Naive thymus-derived CD8-positive, alpha-beta T cell (primary cell): ENCODE results near the gene EGR1. TPM values are rescaled to one million over a fixed set of nuclear protein-coding genes. Genes with fewer than 3 reads are reported as not detected.

ENCODE experiments used
- ATAC-seq, 2 donors: fragments of 150-1000 bp; cut with Tn5 transposase in 1 of 2; sonication (Bioruptor Pico), chemical (Tn5 transposase) in 1 of 2; 1 replicate in 1 of 2; 2 replicates in 1 of 2; pipeline ENCODE4 v1.10.0; 2021; ENCODE audit warnings: mild to moderate bottlenecking in 2 of 2, moderate library complexity in 2 of 2
- POLR2A ChIA-PET: fragments of 350-600 bp; sonication (Branson Sonifier 250); formaldehyde crosslinking; loops from one replicate; lab custom pipeline; 2021; ENCODE audit warnings: antibody characterized with exemption; lab: Charles Lee
- DNase-seq, 10 donors: peaks; one replicate each; pipeline versions ENCODE4 v3.0.0 to v3.0.0-alpha.2; 2020 to 2022
- H3K27ac Mint-ChIP-seq, 10 donors: one replicate each; pipeline ENCODE4 v1.8.0; 2020 to 2022; ENCODE audit warnings: mild to moderate bottlenecking in 10 of 10, mixed read lengths in 10 of 10, moderate library complexity in 4 of 10, inconsistent platforms in 1 of 10
- H3K27me3 Mint-ChIP-seq, 5 donors: one replicate each; pipeline ENCODE4 v1.8.0; 2021 to 2022; ENCODE audit warnings: mixed read lengths in 5 of 5
- H3K36me3 Mint-ChIP-seq, 3 donors: one replicate each; pipeline ENCODE4 v1.8.0; 2020 to 2022; ENCODE audit warnings: mixed read lengths in 3 of 3, mild to moderate bottlenecking in 2 of 3, inconsistent platforms in 1 of 3
- H3K4me1 Mint-ChIP-seq, 4 donors: one replicate each; pipeline ENCODE4 v1.8.0; 2021 to 2022; ENCODE audit warnings: mixed read lengths in 4 of 4
- H3K4me3 Mint-ChIP-seq, 10 donors: one replicate each; pipeline ENCODE4 v1.8.0; 2020 to 2022; ENCODE audit warnings: mild to moderate bottlenecking in 10 of 10, mixed read lengths in 10 of 10, moderate library complexity in 6 of 10, inconsistent platforms in 1 of 10
- H3K9me3 Mint-ChIP-seq, 9 donors: one replicate each; pipeline ENCODE4 v1.8.0; 2020 to 2022; ENCODE audit warnings: mixed read lengths in 9 of 9, mild to moderate bottlenecking in 3 of 9, inconsistent platforms in 1 of 9, moderate library complexity in 1 of 9
- polyA plus RNA-seq, 3 donors: library from polyadenylated mRNA; unstranded; fragments of 300-500 nt; fragmentation: Illumina TruSeq; gene quantifications; one replicate each; pipeline ENCODE4 v1.2.3, GENCODE V29; 2021
- total RNA-seq, 8 experiments: library from RNA in 2 of 8; stranded (reverse) in 2 of 8; gene quantifications; one replicate each; pipeline ENCODE4 v1.2.3 and lab custom pipeline; 2021 to 2026

EGR1 gene
- total and polyA plus RNA-seq, 5 experiments from 2014 or later = 0.36 to 2.2 (median 1.2) TPM; not detected in 1

DNA sequence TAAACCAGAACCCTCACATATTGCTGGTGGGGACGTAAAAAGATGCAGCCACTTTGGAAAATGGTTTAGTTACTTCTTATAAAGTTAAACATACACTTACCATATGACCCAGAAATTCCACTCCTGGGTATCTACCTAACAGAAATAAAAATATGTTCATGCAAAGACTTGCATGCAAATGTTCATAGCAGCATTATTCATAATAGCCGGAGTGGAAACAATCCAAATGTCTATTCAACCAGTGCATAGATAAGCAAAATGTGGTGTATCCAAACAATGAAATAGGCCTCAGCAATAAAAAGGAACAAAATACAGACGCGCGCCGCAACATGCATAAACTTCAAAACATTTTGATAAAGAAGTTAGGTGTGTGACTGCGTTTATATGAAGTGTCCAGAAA, 11.6 kb downstream of the EGR1 start:
- Mint-ChIP-seq H3K9me3 (no peaks in the 10 kb centered on the region), H3K4me3 (no peak overlapping the region), H3K27ac (no peak overlapping the region), H3K36me3 (no peaks in the 10 kb centered on the region), H3K27me3 (peaks cover 0 to 17% (median 8%) of the 10 kb centered on the region in 5 donors), H3K4me1 (no peaks in the 10 kb centered on the region)
- POLR2A ChIA-PET = no interaction called here
- no peak for DNase-seq
- no peak for ATAC-seq

DNA sequence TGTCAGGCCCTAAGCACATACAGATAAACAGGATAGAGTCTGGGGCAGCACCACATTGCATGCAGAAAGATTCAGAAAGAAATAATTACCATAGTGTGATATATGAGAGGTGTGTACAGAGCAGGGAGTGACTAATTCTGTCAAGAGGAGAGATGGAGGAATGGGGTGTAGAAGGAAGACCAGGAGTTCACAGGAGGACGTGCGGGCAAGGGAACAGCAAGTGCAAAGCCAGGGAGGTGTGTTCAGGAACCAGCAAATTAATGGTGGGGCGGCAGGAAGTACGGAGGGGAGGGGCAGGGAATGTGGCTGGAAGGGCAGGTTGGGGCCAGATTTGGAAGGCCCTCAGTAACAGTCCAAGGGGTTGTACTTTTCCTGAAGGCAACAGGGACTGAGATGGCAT, 17.4 kb downstream of the EGR1 start:
- Mint-ChIP-seq H3K36me3 (no peaks in the 10 kb centered on the region), H3K27ac (no peak overlapping the region), H3K27me3 (peaks cover 0 to 5% (median 3%) of the 10 kb centered on the region in 5 donors), H3K4me3 (no peak overlapping the region), H3K4me1 (no peaks in the 10 kb centered on the region), H3K9me3 (no peaks in the 10 kb centered on the region)
- ATAC-seq (no peak), DNase-seq (no peak)
- POLR2A ChIA-PET = interaction anchor here (0.5 kb wide), 1 partner anchor 10 kb away, joined by 3 read pairs; no protein-coding TSS in a partner anchor

DNA sequence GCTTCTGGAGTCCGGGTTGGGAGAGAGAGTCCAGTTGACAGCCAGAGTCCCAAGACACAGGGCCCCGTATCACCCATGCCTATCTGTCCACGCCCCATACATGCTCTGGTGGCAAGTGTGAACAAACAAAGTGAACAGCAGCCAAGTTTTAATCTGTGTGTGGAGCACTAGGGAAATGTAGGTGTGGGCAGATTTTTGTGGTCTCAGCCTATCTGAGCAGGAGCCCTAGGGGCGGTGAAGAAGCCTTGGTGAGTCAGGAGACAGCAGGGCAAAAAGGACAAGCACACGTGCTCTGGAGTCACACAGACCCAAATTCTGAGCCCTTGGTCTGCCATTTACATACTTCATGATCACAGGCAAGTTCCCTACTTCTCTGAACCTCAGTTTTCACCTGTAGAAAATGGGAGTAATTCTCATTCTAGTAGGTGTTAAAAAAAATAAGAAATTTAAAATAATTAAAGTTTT, 23.2 kb downstream of the EGR1 start:
- peaks cover 5 to 16% (median 14%) of the 10 kb centered on the region in 4 donors for H3K4me1 Mint-ChIP-seq
- ATAC-seq (no peak), DNase-seq (no peak)
- POLR2A ChIA-PET = no interaction called here
- no peak overlapping the region for H3K4me3 Mint-ChIP-seq
- no peaks in the 10 kb centered on the region for H3K36me3 Mint-ChIP-seq
- H3K9me3 Mint-ChIP-seq = no peaks in the 10 kb centered on the region
- H3K27ac Mint-ChIP-seq = no peak overlapping the region
- peaks cover 3 to 17% (median 14%) of the 10 kb centered on the region in 5 donors for H3K27me3 Mint-ChIP-seq

DNA sequence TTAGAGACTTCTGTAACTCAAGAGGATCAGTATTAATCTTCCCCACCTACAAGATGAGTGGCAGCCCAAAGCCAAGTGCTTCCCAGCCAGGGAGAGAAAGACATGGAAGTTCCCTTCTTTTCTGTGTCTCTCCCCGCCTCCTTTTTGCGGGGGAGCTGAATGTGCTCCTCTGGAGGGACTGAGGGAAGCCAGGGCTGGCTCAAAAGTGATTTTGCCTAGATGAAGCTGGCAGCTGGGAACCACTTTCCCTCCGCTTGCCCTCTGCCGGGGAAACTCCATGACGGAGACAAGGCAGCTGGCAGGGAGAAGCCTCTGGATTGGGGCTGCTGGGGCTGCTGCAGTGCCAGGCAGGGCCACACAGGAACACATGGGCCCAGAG, 24.4 kb downstream of the EGR1 start:
- POLR2A ChIA-PET = interaction anchor here (2.5 kb wide), 1 partner anchor 24 kb away, joined by 12 read pairs; the partner anchor contains the start of gene EGR1
- peaks cover 3 to 17% (median 14%) of the 10 kb centered on the region in 5 donors for H3K27me3 Mint-ChIP-seq
- DNase-seq (no peak), ATAC-seq (no peak)
- H3K9me3 Mint-ChIP-seq = no peaks in the 10 kb centered on the region
- peaks cover 5 to 16% (median 14%) of the 10 kb centered on the region in 4 donors for H3K4me1 Mint-ChIP-seq
- no peaks in the 10 kb centered on the region for H3K36me3 Mint-ChIP-seq
- H3K4me3 Mint-ChIP-seq = no peak overlapping the region
- no peak overlapping the region for H3K27ac Mint-ChIP-seq

DNA sequence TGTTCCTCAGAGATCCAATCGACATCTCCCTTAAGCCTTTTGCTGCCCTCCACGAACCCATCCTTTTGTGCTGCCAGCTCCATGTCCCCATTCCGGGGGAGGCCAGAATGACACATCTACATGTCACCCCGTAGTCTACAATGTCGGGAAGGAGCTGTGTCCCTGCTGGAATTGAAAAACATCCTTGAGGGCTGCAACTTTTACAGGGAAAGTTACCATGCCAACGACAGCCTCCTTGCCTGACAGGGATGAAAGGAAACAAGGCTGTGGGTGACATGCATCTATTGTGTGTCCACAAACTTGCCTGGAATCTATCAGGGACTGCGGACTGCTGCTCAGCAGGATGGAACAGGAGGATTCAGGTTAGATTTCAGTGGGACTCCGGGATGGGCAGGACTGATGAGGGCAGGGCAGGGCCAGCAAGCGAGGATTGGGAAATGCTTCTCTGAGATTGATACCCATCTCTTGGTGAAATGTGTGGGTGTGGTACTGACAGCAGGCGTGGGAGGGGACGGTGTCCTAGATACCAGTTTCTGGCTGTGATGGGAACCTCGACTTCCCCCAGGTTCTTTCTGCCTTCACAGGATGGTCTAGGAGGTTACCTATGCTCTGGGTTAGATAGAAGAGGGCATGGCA, 25.5 kb downstream of the EGR1 start:
- Mint-ChIP-seq H3K4me3 (peak overlapping the region in 9 of 10 donors; percentile 9 to 69 (median 62)), H3K9me3 (no peaks in the 10 kb centered on the region), H3K27ac (peak overlapping the region in 1 of 10 donors; percentile 14), H3K36me3 (no peaks in the 10 kb centered on the region), H3K27me3 (peaks cover 3 to 17% (median 16%) of the 10 kb centered on the region in 5 donors), H3K4me1 (peaks cover 5 to 16% (median 14%) of the 10 kb centered on the region in 4 donors)
- ATAC-seq = no peak
- POLR2A ChIA-PET = interaction anchor here (0.5 to 2.5 kb wide), 2 partner anchors 11 to 25 kb away, joined by 4 to 12 read pairs; partner anchors contain the start of gene EGR1
- no peak for DNase-seq

DNA sequence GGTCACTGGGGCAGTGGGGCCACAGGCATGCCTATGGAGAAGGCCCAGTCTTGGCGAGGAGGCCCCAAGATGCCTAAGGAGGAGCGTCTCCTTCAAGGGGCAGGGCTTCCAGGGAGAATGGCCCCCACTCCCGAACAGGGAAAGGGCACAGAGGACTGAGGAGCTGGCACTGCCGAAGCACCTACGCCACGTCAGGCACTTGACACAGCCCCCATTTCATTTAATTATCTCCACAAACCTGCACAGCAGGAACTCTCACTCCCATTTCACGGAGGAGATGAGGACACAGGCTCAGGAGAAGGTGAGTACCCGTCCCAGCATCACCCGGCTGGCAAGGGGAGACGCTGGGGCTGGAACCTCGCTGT, 26.0 kb downstream of the EGR1 start:
- H3K4me3 Mint-ChIP-seq = peak overlapping the region in 8 of 10 donors; percentile 36 to 70 (median 62)
- DNase-seq (no peak), ATAC-seq (no peak)
- H3K27me3 Mint-ChIP-seq = peaks cover 3 to 17% (median 16%) of the 10 kb centered on the region in 5 donors
- H3K9me3 Mint-ChIP-seq = no peaks in the 10 kb centered on the region
- peaks cover 5 to 16% (median 14%) of the 10 kb centered on the region in 4 donors for H3K4me1 Mint-ChIP-seq
- no peak overlapping the region for H3K27ac Mint-ChIP-seq
- no peaks in the 10 kb centered on the region for H3K36me3 Mint-ChIP-seq
- POLR2A ChIA-PET = interaction anchor here (2.5 kb wide), 1 partner anchor 26 kb away, joined by 12 read pairs; the partner anchor contains the start of gene EGR1

DNA sequence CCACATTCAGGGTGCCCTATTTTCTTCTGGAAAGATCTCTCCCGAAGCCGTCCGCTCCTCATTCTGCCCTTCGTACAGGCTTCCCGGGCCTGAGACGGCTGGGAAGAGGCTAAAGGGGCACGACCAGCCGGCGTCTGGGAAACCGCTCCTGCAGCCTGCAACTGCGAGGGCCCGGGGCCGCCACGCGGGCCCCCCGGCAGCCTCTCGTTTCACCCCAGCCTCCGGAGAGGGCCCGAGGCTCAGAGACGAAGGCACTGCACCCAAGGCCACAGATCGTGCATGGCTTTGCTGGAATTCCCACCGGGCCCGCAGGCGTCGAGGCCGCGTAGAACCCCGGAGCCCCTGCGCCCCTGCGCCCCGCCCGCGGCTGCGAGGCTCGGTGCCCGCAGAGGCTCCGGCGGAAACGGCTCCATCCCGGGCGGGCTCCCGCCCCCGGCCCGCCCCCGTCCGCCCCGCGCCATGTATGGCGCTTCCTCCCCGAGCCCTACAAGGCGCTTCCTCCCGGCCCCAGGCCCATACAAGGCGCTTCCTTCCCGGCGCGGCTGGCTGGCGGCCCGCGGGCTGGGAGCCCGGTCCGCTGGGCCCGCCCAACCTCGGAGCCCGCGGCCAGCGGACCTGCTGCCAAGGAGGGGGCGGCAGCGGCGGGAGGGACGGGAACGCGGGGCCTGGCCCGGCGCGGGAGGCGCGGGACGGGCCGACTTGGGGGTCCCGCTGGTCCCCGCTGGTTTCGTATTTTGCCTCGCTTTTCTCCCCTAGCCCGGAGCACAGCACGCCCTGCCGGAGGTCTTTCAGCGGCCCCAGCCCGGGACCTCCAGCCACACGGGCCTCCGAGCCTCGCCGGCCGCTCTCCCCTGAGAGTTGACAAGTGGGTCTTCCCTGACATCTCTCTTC, 26.6 kb downstream of the EGR1 start:
- Mint-ChIP-seq H3K36me3 (no peaks in the 10 kb centered on the region), H3K4me1 (peaks cover 5 to 16% (median 14%) of the 10 kb centered on the region in 4 donors), H3K9me3 (no peaks in the 10 kb centered on the region), H3K27ac (peak overlapping the region in 7 of 10 donors; percentile 61 to 95 (median 84)), H3K27me3 (peaks cover 3 to 17% (median 15%) of the 10 kb centered on the region in 5 donors), H3K4me3 (peak overlapping the region; percentile 84 to 98 (median 93))
- ATAC-seq (peak; percentile 97 to 98), DNase-seq (peak; percentile 72 to 92 (median 82))
- POLR2A ChIA-PET = interaction anchor here (0.8 to 2.6 kb wide), 5 partner anchors 10 to 140 kb away, joined by 3 to 21 read pairs (median 4); partner anchors contain the start of genes EGR1 and ETF1

DNA sequence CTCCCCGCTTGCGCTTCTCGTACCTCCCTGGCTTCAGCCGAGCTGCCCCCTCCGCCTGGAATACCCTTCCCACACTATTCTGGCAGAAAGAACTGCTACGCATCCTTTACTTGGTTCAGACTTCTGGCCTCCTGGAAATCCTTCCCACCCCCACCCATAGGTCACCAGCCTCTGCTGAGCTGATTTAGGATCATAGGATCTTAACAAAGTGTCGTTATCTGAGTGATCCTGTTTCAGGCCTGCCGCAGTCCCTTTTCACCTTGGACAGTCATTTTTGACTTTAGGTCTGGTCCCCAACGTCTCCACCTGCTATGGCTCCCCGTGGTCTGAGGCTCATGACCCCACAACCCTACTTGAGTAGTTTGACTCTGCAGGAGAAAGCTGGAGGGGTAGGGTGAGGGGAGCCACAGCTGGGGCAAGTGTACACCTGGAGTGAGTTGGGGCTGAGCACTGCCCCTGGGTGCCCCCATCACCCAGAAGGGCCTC, 27.3 kb downstream of the EGR1 start:
- H3K4me3 Mint-ChIP-seq = peak overlapping the region; percentile 84 to 98 (median 93)
- ATAC-seq (no peak), DNase-seq (peak in 1 of 10 donors; percentile 6)
- H3K36me3 Mint-ChIP-seq = no peaks in the 10 kb centered on the region
- peaks cover 5 to 16% (median 14%) of the 10 kb centered on the region in 4 donors for H3K4me1 Mint-ChIP-seq
- POLR2A ChIA-PET = interaction anchor here (0.7 to 2.6 kb wide), 6 partner anchors 10 to 141 kb away, joined by 3 to 21 read pairs (median 4); partner anchors contain the start of genes EGR1 and ETF1
- peak overlapping the region in 8 of 10 donors; percentile 57 to 95 (median 84) for H3K27ac Mint-ChIP-seq
- peaks cover 3 to 17% (median 15%) of the 10 kb centered on the region in 5 donors for H3K27me3 Mint-ChIP-seq
- H3K9me3 Mint-ChIP-seq = no peaks in the 10 kb centered on the region

DNA sequence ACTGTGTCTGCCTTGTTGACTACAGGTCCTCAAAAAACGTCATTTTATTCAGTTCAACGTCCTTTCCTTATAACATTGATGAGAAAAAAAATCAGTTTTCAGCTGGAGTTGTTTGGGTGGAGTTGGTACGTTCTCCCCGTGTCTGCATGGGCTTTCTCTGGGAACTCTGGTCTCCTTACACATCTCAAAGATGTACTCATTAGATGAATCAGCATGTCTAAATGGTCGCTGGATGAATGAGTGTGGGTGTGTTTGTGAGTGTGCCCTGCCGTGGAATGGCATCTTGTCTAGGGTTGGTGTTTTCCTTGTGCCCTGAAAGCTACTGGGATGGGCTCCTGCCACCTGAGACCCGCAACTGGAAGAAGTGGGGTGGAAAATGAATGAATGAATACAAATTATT, 30.1 kb downstream of the EGR1 start:
- POLR2A ChIA-PET = no interaction called here
- H3K9me3 Mint-ChIP-seq = no peaks in the 10 kb centered on the region
- no peak overlapping the region for H3K27ac Mint-ChIP-seq
- no peak for ATAC-seq
- H3K4me1 Mint-ChIP-seq = peaks cover 5 to 16% (median 14%) of the 10 kb centered on the region in 4 donors
- DNase-seq = no peak
- peaks cover 0 to 13% (median 9%) of the 10 kb centered on the region in 5 donors for H3K27me3 Mint-ChIP-seq
- peak overlapping the region in 1 of 10 donors; percentile 33 for H3K4me3 Mint-ChIP-seq
- no peaks in the 10 kb centered on the region for H3K36me3 Mint-ChIP-seq

DNA sequence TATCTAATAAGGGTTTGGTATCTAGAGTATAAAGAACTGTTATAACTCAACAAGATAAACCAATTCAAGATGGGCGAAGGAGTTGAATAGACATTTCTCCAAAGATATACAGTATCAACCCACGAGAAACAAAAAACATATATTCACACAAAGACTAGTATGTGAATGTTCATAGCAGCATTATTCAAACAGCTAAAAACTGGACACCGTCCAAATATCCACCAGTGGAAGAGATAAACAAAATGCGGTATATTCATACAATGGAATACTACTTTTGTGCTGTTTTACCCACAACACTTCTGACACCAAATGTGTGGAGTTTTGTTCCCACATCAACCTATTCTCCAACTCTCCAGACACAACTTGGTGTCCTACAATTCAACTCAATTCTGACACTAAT, 33.1 kb downstream of the EGR1 start:
- no peak overlapping the region for H3K27ac Mint-ChIP-seq
- no peaks in the 10 kb centered on the region for H3K36me3 Mint-ChIP-seq
- H3K27me3 Mint-ChIP-seq = peaks cover 0 to 3% (median 0%) of the 10 kb centered on the region in 5 donors
- no peaks in the 10 kb centered on the region for H3K4me1 Mint-ChIP-seq
- no peak for DNase-seq
- H3K9me3 Mint-ChIP-seq = no peaks in the 10 kb centered on the region
- no peak overlapping the region for H3K4me3 Mint-ChIP-seq
- ATAC-seq = no peak
- POLR2A ChIA-PET = interaction anchor here (0.6 to 1.1 kb wide), 2 partner anchors 33 to 48 kb away, joined by 7 to 8 read pairs; partner anchors contain the start of gene EGR1

DNA sequence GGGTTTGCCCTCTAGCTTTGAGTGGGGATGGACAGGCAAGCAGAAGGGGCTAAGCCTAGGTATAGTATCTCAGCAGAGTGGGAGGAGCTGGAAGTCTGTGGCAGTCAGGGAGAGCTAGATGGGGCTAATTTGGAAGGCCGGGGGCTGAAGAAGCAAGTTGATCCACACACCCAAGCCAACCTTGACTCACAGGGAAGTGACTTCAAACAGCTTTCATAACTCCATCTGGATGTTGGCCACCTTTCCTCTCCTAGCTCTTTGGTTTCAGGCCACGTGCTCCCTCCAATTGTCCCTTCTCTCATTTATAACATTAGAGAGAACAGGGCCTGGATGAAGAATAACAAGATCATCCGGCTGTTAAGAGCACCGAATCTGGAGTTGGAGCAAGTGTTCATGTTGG, 36.8 kb downstream of the EGR1 start:
- Mint-ChIP-seq H3K27me3 (no peaks in the 10 kb centered on the region), H3K4me1 (peaks cover 0 to 2% (median under 1%) of the 10 kb centered on the region in 4 donors), H3K27ac (peak overlapping the region in 1 of 10 donors; percentile 70), H3K36me3 (peaks cover 0 to under 1% (median 0%) of the 10 kb centered on the region in 3 donors), H3K9me3 (no peaks in the 10 kb centered on the region), H3K4me3 (no peak overlapping the region)
- DNase-seq (no peak), ATAC-seq (no peak)
- POLR2A ChIA-PET = interaction anchor here (1.2 kb wide), 1 partner anchor 10 kb away, joined by 4 read pairs; no protein-coding TSS in a partner anchor

DNA sequence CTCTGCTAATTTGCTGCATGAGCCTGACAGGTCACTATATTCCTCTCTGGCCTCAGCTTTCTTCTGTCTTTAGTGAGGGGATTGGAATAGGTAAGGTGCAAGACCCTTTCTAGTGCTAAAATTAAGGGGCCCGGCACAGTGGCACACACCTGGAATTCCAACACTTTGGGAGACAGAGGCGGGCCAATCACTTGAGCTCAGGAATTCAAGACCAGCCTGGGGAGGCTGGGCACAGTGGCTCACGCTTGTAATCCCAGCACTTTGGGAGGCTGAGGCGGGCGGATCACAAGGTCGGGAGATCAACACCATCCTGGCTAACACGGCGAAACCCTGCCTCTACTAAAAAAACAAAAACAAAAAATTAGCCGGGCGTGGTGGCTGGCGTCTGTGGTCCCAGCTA, 37.2 kb downstream of the EGR1 start:
- H3K27me3 Mint-ChIP-seq = no peaks in the 10 kb centered on the region
- POLR2A ChIA-PET = interaction anchor here (0.7 to 1.9 kb wide), 3 partner anchors 10 to 801 kb away, joined by 4 to 12 read pairs (median 6); partner anchors contain the start of gene EGR1
- H3K27ac Mint-ChIP-seq = peak overlapping the region in 1 of 10 donors; percentile 70
- H3K36me3 Mint-ChIP-seq = peaks cover 0 to 5% (median 0%) of the 10 kb centered on the region in 3 donors
- no peak overlapping the region for H3K4me3 Mint-ChIP-seq
- ATAC-seq = no peak
- peaks cover 0 to 2% (median under 1%) of the 10 kb centered on the region in 4 donors for H3K4me1 Mint-ChIP-seq
- DNase-seq = no peak
- no peaks in the 10 kb centered on the region for H3K9me3 Mint-ChIP-seq
